A549 (cell line): Measurements from ENCODE around the gene TRAPPC2B. TPM values are rescaled to one million over a fixed set of nuclear protein-coding genes. Genes with fewer than 3 reads are reported as not detected.
A peak's percentile ranks its signal among the peaks of the same experiment; 100 is the strongest.

ENCODE experiments used
- ATAC-seq, 2 experiments: fragments of 200-7000 bp in 1 of 2; fragments of >200 bp in 1 of 2; cut with Nextera tagmentation in 1 of 2; cut with Tn5 transposase in 1 of 2; 3 replicates each; pipeline versions ENCODE4 v1.8.0 to v1.9.1; 2018 to 2020; ENCODE audit warnings: mild to moderate bottlenecking in 1 of 2, moderate library complexity in 1 of 2
- CTCF ChIA-PET: fragments of 300-600 bp; sonication (Branson Sonifier 250); formaldehyde crosslinking; extraction: SDS; loops from one replicate; lab custom pipeline; 2021; ENCODE audit warnings: antibody characterized with exemption, inconsistent platforms; lab: Yijun Ruan, JAX
- POLR2A ChIA-PET: fragments of 350-600 bp; formaldehyde crosslinking; extraction: SDS; loops from one replicate; lab custom pipeline; 2021; ENCODE audit warnings: antibody characterized with exemption, inconsistent platforms; lab: Yijun Ruan, JAX
- DNase-seq, 2 experiments: peaks; one replicate each; pipeline versions ENCODE4 v3.0.0 to v3.0.0-alpha.2; 2011 to 2016; ENCODE audit warnings: low read depth in 1 of 2, low spot score in 1 of 2
- FAIRE-seq: peaks from 2 replicates; lab custom pipeline; 2011; peaks lifted over from hg19 to GRCh38; lab: Jason Lieb, UNC
- H3K27ac ChIP-seq, 2 experiments: fragments of >200 bp; sonication (Bioruptor Twin); formaldehyde crosslinking; 3 replicates each; pipeline ENCODE4 v1.5.1; 2016 to 2017
- H3K4me1 ChIP-seq: fragments of >200 bp; sonication (Bioruptor Twin); formaldehyde crosslinking; 3 replicates; pipeline ENCODE4 v1.6.1; 2016
- H3K4me2 ChIP-seq: fragments of >200 bp; sonication (Bioruptor Twin); formaldehyde crosslinking; 3 replicates; pipeline ENCODE4 v1.6.1; 2016
- H3K4me3 ChIP-seq: fragments of >200 bp; sonication (Bioruptor Twin); formaldehyde crosslinking; 3 replicates; pipeline ENCODE4 v1.5.1; 2016
- H3K9me3 ChIP-seq: fragments of >200 bp; sonication (Bioruptor Twin); formaldehyde crosslinking; 3 replicates; pipeline ENCODE4 v1.6.1; 2016
- CBX8 ChIP-seq: fragments of 200-600 bp; sonication (generic); IDR thresholded peaks from 2 replicates; pipeline ENCODE4 v1.6.1; 2016
- CEBPB ChIP-seq, 2 experiments: fragments of >200 bp in 1 of 2; sonication (Bioruptor Twin) in 1 of 2; formaldehyde crosslinking in 1 of 2; IDR thresholded peaks; 2 replicates each; pipeline ENCODE4 v1.6.1; 2012 to 2016
- CHD2 ChIP-seq: fragments of 150-350 bp; IDR thresholded peaks from 2 replicates; pipeline ENCODE4 v1.6.1; 2014; ENCODE audit warnings: low read length; ENCODE audit not compliant: partially characterized antibody
- CTCF ChIP-seq: fragments of >200 bp; sonication (Bioruptor Twin); formaldehyde crosslinking; IDR thresholded peaks from 3 replicates; pipeline ENCODE4 v1.5.1; 2016
- EHF ChIP-seq: fragments of 250-450 bp; sonication (Bioruptor Pico); IDR thresholded peaks from 2 replicates; pipeline ENCODE4 v1.5.0; 2020; ENCODE audit warnings: mild to moderate bottlenecking
- EHMT2 ChIP-seq: fragments of 200-600 bp; sonication (generic); IDR thresholded peaks from 2 replicates; pipeline ENCODE4 v1.6.1; 2016; ENCODE audit warnings: antibody characterized with exemption, low read depth, mild to moderate bottlenecking, moderate library complexity
- HEYL ChIP-seq: fragments of 250-450 bp; sonication (Bioruptor Pico); IDR thresholded peaks from 2 replicates; pipeline ENCODE4 v1.8.0; 2021; ENCODE audit warnings: mild to moderate bottlenecking, moderate library complexity
- HOXB5 ChIP-seq: fragments of 250-450 bp; sonication (Bioruptor Pico); IDR thresholded peaks from 2 replicates; pipeline ENCODE4 v1.5.0; 2020; ENCODE audit warnings: mild to moderate bottlenecking, moderate library complexity
- MAX ChIP-seq: IDR thresholded peaks from 2 replicates; pipeline ENCODE4 v1.6.1; 2012
- NPAS2 ChIP-seq: fragments of 250-450 bp; sonication (Bioruptor Pico); IDR thresholded peaks from 2 replicates; pipeline ENCODE4 v1.8.0; 2022; ENCODE audit warnings: mild to moderate bottlenecking, moderate library complexity, borderline replicate concordance
- NR3C1 ChIP-seq: fragments of >200 bp; sonication (Bioruptor Twin); formaldehyde crosslinking; IDR thresholded peaks from 3 replicates; pipeline ENCODE4 v1.6.1; 2017
- PHF8 ChIP-seq: fragments of 200-600 bp; sonication (generic); IDR thresholded peaks from 2 replicates; pipeline ENCODE4 v1.6.1; 2016; ENCODE audit warnings: low read depth, mild to moderate bottlenecking, antibody characterized with exemption, moderate library complexity, borderline replicate concordance
- POLR2AphosphoS2 ChIP-seq: conservative IDR thresholded peaks from 2 replicates; pipeline ENCODE4 v1.6.1; 2012; ENCODE audit warnings: low read length, improper control_type of control experiment, inconsistent platforms
- RCOR1 ChIP-seq: fragments of 150-350 bp; IDR thresholded peaks from 2 replicates; pipeline ENCODE4 v1.6.1; 2014; ENCODE audit warnings: antibody characterized with exemption, low read length, low read depth
- REST ChIP-seq: fragments of 200-600 bp; sonication (generic); IDR thresholded peaks from 2 replicates; pipeline ENCODE4 v1.6.1; 2016; ENCODE audit warnings: antibody characterized with exemption, mild to moderate bottlenecking, moderate library complexity
- SREBF2 ChIP-seq: fragments of 450-650 bp; IDR thresholded peaks from 2 replicates; pipeline ENCODE4 v1.6.1; 2014; ENCODE audit warnings: mild to moderate bottlenecking, moderate library complexity
- ZC3H11A ChIP-seq: fragments of 450-650 bp; IDR thresholded peaks from 2 replicates; pipeline ENCODE4 v1.6.1; 2014; ENCODE audit warnings: antibody characterized with exemption, mild to moderate bottlenecking
- WGBS: methylation state at CpG from one replicate; pipeline ENCODE4 v1.1.6; 2017; ENCODE audit errors: missing lambda C conversion rate; 5-methylcytosine and 5-hydroxymethylcytosine counted together
- polyA plus RNA-seq, 4 experiments: library from polyadenylated mRNA; depleted of rRNA in 3 of 4; stranded (reverse); fragments of >200 nt; fragmentation: RNase III in 1 of 4; extraction: RNeasy Plus Mini Kit Qiagen cat#74134 plus additional on column Dnase treatment in 1 of 4; gene quantifications; 2 replicates in 3 of 4; 3 replicates in 1 of 4; pipeline ENCODE4 v1.2.3, GENCODE V29; 2011 to 2017

The TRAPPC2B gene
- polyA plus RNA-seq, 2 of the 4 experiments (the other 2 are of a cell fraction) = 12.2 to 27.8 TPM

- no peak for TF ChIP-seq EHF (CRISPR knock-in tag)
- no peak for TF ChIP-seq NPAS2 (CRISPR knock-in tag)
- no peak for TF ChIP-seq RCOR1
These were observed 17.6 kb downstream of the TRAPPC2B start (continued) for GRCh38 chr19:57380923-57381322.

DNA sequence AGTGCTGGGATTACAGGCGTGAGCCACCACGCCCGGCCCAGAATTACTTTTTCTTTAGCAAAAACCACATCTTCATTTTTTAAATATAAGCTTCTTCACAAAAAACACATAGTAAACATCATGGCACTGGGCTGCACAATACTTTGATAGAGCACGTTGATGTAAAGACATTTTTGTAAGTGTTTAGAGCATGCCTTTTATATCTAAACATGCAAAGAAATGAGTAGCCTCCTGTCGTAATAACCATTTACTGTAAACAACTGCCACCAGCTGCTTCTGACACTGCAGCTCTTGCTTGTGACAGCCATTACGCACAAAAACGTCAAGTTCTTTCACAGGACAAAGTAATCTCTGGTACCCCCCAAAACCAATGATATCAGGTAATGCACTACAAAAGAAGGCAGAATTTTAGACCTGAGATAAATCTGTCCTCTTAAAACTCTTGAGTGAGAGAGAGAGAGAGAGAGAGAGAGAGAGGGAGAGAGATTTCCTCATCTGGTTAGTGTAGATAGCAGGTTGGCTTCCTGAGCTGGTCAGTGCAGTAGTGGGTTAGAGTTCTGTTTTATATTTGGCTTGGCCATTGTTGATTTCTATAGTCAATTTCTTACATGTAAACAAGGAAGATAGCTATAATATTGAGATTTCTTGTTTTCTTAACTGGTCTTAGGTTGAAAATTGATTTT is 19.6 kb downstream of the TRAPPC2B start:
- ChIA-PET POLR2A (interaction anchor here (0.5 kb wide), 1 partner anchor 49 kb away, joined by 4 read pairs; no protein-coding TSS in a partner anchor), CTCF (no interaction called here)
- no peak overlapping the region for H3K27ac ChIP-seq
- ATAC-seq (no peak), DNase-seq (no peak), FAIRE-seq (no peak)
- H3K4me2 ChIP-seq = no peak overlapping the region
- no peak overlapping the region for H3K4me3 ChIP-seq
- H3K4me1 ChIP-seq = no peaks in the 10 kb centered on the region
- H3K9me3 ChIP-seq = peaks cover 93% of the 10 kb centered on the region
- TF ChIP-seq CBX8 = no peak
- TF ChIP-seq CTCF = no peak
- no peak for TF ChIP-seq PHF8
- no peak for TF ChIP-seq HEYL
- 29% methylated on average over 7 of the region's 7 CpGs for WGBS

DNA sequence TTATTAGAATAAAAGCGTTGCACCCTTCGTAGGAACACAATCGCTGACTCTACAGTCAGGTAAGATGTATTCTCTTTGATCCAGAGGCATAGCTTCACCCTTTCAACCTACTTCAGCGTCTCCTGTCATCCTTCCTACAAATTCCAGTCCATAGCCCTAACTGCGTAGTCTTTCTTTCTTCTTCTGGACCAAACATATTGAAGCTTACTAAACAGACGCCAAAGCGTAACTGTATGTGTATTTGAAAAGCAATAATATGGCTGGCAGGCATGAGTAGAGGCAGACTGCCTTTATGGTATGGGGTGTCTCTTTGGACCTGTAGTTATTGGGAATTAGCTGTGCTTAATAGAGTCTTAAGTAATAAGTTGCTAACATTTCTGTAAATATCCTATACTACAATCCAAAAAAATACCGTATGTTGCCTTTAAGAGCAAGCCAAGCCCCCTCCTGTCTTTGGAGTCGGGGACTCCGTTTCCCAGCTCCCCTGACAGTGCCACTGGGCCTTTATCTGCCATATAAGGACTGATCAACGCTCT is 25.9 kb downstream of the TRAPPC2B start:
- 55% methylated on average over 11 of the region's 11 CpGs for WGBS
- CTCF ChIA-PET = interaction anchor here (0.6 kb wide), 1 partner anchor 1131 kb away, joined by 3 read pairs; the partner anchor contains the start of gene ZBTB45
- Histone ChIP-seq H3K4me3 (peak overlapping the region; percentile 72), H3K27ac (peak overlapping the region; percentile 62 to 77; a peak in 5 of 6 replicates), H3K4me1 (no peaks in the 10 kb centered on the region), H3K4me2 (peak overlapping the region; percentile 89), H3K9me3 (peaks cover 86% of the 10 kb centered on the region)
- no peak for FAIRE-seq
- TF ChIP-seq POLR2AphosphoS2 (no peak), NR3C1 (no peak), CTCF (no peak), ZC3H11A (no peak), RCOR1 (no peak), EHMT2 (no peak), CHD2 (no peak)
- POLR2A ChIA-PET = interaction anchor here (0.9 to 1.0 kb wide), 2 partner anchors 26 to 189 kb away, joined by 3 to 5 read pairs; partner anchors contain the start of genes TRAPPC2B, ZNF416 and ZNF547
- ATAC-seq = no peak
- no peak for DNase-seq

DNA sequence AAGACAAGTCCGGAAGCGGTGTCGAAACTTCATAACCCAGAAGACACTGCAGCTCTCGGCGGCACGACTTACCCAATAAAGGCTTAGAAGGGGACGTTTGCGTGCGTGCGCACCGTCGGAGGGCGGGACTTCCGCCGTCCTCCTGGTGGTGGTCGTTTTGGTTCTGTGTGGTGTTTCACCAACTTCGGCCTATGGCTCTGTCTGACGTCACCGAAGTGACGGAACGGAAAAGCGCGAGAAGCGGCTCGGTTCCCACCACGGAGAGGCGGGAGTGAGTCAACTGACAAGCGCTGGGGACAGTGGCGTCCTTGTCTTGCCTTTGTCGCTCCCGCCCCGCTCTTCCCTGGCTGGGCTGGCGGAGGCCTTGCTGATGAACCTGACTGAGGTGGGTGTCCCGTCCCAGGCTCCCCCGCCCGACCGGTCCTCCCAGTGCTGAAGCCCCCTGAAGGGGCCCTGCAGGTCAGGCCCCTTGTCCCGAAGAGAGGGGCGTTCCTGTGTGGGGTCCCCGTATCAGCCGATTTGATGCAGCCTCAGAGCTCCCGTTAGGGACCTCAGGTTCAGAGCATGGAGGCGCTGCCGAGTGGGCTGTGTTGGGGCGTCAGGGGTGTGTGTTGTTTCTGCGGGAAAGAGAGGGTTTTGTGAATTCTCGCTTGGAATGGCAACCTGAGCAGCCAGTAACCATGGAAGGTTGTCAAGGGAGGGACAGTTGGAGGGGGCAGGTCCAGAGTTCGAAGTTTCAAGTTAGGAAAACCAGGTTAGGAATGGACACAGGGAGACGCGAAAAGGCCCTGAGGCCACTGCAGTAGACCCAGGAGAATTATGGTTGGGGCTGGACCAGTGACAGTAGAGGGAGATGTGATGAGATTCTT is 26.6 kb downstream of the TRAPPC2B start, which contains the start of gene ZNF548:
ZNF548 (plus strand) TSS at position 125 of the 869 bp plus-strand sequence; CDS start at position 371, 246 bp downstream.
- POLR2A ChIA-PET = interaction anchor here (0.9 to 1.0 kb wide), 2 partner anchors 27 to 189 kb away, joined by 3 to 5 read pairs; partner anchors contain the start of genes TRAPPC2B, ZNF416 and ZNF547
- peak; percentile 95 for FAIRE-seq
- Histone ChIP-seq H3K4me1 (no peaks in the 10 kb centered on the region), H3K9me3 (peaks cover 85% of the 10 kb centered on the region), H3K4me2 (peak within 1 kb of the TSS; percentile 89), H3K27ac (peak within 1 kb of the TSS; percentile 62 to 77), H3K4me3 (peak within 1 kb of the TSS; percentile 72)
- peak; percentile 85 to 98 for DNase-seq
- CTCF ChIA-PET = interaction anchor here (0.6 kb wide), 1 partner anchor 1130 kb away, joined by 3 read pairs; the partner anchor contains the start of gene ZBTB45
- peak; percentile 97 to 99 for ATAC-seq
- WGBS = 11% methylated on average over 44 of the region's 50 CpGs
- TF ChIP-seq SREBF2 = no peak
- peak; percentile 62 for TF ChIP-seq MAX
- TF ChIP-seq CEBPB (IDR thresholded peaks at IDR 0.05) = peak in 1 of 2 experiments; percentile 71; a peak in 2 of 4 replicates
- TF ChIP-seq PHF8 = no peak
- TF ChIP-seq EHMT2 = no peak
- TF ChIP-seq HOXB5 (CRISPR knock-in tag) = no peak
- no peak for TF ChIP-seq REST
